IMR-90 (cell line): ENCODE results near the gene NDUFA1.

ENCODE experiments used
- CHD1 ChIP-seq: IDR thresholded peaks from 2 replicates; pipeline ENCODE4 v1.6.1; 2012; ENCODE audit warnings: low read depth, low read length, improper control_type of control experiment
- FOS ChIP-seq: fragments of 150-350 bp; IDR thresholded peaks from 2 replicates; pipeline ENCODE4 v1.6.1; 2016; ENCODE audit warnings: low read depth, low read length
- MAFK ChIP-seq: IDR thresholded peaks from 2 replicates; pipeline ENCODE4 v1.6.1; 2012; ENCODE audit warnings: low read depth, low read length, improper control_type of control experiment
- MXI1 ChIP-seq: IDR thresholded peaks from 2 replicates; pipeline ENCODE4 v1.6.1; 2012; ENCODE audit warnings: low read depth, mild to moderate bottlenecking, low read length, moderate library complexity, borderline replicate concordance
- POLR2A ChIP-seq: IDR thresholded peaks from 2 replicates; pipeline ENCODE4 v1.6.1; 2012; ENCODE audit warnings: mild to moderate bottlenecking, low read depth, low read length
- RAD21 ChIP-seq: IDR thresholded peaks from 2 replicates; pipeline ENCODE4 v1.6.1; 2012; ENCODE audit warnings: low read length, improper control_type of control experiment
- RCOR1 ChIP-seq: IDR thresholded peaks from 2 replicates; pipeline ENCODE4 v1.6.1; 2012; ENCODE audit warnings: mild to moderate bottlenecking, low read length, improper control_type of control experiment; ENCODE audit not compliant: insufficient replicate concordance
- SMC3 ChIP-seq: fragments of 150-350 bp; IDR thresholded peaks from 2 replicates; pipeline ENCODE4 v1.6.1; 2016; ENCODE audit warnings: low read depth, mild to moderate bottlenecking, antibody characterized with exemption, low read length, moderate library complexity
- TF ChIP-seq, protein P1 (sequence below): conservative IDR thresholded peaks from 2 replicates; pipeline ENCODE4 v1.5.1; 2012; ENCODE audit warnings: mild to moderate bottlenecking, low read depth, low read length, improper control_type of control experiment
- TF ChIP-seq, protein P2 (sequence below): fragments of 150-350 bp; IDR thresholded peaks from 2 replicates; pipeline ENCODE4 v1.6.1; 2016; ENCODE audit warnings: low read depth, mild to moderate bottlenecking, low read length, moderate library complexity, borderline replicate concordance
- TF ChIP-seq, protein P3 (sequence below): fragments of 150-350 bp; IDR thresholded peaks from 2 replicates; pipeline ENCODE4 v1.6.1; 2017; ENCODE audit warnings: mild to moderate bottlenecking, antibody characterized with exemption, low read length, low read depth

DNA sequence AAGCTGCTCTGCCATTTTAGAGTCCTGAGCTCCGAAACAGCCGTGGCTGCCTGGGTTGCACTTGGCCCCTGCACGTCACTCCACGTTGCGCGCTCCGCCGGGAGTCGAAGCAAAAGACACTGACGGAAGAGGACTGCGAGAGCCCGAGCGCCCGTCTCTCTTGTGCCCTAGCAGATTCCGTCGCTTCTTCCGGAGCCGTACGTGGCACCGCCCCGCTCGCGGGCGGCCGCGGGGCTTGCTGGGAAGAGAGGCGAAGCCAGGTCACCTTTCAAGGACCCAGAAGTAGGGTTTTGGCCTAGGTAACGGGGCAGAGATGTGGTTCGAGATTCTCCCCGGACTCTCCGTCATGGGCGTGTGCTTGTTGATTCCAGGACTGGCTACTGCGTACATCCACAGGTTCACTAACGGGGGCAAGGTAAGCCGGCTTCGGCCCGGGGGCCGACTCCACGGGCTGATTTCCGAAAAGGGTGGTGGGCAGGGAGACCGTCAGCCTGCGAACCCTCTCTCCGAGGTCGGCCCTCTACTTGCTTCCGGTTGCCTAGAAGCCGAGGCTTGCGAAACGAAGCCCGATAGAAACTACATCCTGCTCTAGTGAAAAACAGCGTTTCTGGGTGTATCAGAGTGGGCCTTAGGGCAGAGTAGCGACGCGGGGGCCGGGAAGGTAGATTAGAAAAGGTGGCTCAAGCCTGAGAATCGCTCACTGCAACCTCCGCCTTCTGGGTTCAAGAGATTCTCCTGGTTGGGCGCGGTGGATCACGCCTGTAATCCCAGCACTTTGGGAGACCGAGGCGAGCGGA is at the start of gene NDUFA1, which contains the start of gene RNF113A:
- TF ChIP-seq, protein P1, sequence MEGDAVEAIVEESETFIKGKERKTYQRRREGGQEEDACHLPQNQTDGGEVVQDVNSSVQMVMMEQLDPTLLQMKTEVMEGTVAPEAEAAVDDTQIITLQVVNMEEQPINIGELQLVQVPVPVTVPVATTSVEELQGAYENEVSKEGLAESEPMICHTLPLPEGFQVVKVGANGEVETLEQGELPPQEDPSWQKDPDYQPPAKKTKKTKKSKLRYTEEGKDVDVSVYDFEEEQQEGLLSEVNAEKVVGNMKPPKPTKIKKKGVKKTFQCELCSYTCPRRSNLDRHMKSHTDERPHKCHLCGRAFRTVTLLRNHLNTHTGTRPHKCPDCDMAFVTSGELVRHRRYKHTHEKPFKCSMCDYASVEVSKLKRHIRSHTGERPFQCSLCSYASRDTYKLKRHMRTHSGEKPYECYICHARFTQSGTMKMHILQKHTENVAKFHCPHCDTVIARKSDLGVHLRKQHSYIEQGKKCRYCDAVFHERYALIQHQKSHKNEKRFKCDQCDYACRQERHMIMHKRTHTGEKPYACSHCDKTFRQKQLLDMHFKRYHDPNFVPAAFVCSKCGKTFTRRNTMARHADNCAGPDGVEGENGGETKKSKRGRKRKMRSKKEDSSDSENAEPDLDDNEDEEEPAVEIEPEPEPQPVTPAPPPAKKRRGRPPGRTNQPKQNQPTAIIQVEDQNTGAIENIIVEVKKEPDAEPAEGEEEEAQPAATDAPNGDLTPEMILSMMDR, result no peak
- no peak for TF ChIP-seq RAD21
- peak; percentile 79; the same call in 1 of the 2 replicates for TF ChIP-seq POLR2A
- TF ChIP-seq FOS, result no peak
- TF ChIP-seq SMC3, result no peak
- TF ChIP-seq MXI1, result no peak; the same call in 1 of the 2 replicates
- TF ChIP-seq, protein P2, sequence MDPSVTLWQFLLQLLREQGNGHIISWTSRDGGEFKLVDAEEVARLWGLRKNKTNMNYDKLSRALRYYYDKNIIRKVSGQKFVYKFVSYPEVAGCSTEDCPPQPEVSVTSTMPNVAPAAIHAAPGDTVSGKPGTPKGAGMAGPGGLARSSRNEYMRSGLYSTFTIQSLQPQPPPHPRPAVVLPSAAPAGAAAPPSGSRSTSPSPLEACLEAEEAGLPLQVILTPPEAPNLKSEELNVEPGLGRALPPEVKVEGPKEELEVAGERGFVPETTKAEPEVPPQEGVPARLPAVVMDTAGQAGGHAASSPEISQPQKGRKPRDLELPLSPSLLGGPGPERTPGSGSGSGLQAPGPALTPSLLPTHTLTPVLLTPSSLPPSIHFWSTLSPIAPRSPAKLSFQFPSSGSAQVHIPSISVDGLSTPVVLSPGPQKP, result no peak
- no peak for TF ChIP-seq MAFK
- no peak for TF ChIP-seq RCOR1
- no peak for TF ChIP-seq CHD1
- TF ChIP-seq, protein P3, sequence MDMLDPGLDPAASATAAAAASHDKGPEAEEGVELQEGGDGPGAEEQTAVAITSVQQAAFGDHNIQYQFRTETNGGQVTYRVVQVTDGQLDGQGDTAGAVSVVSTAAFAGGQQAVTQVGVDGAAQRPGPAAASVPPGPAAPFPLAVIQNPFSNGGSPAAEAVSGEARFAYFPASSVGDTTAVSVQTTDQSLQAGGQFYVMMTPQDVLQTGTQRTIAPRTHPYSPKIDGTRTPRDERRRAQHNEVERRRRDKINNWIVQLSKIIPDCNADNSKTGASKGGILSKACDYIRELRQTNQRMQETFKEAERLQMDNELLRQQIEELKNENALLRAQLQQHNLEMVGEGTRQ, result no peak
